Subcutaneous abdominal adipose tissue (tissue), 5 donors: Measurements from ENCODE around the gene THPO.

Experiments used
- H3K27ac ChIP-seq: one replicate; pipeline ENCODE4 v1.7.0; 2013; ENCODE audit warnings: low read depth, mild to moderate bottlenecking, inconsistent platforms, low read length, moderate library complexity
- H3K27me3 ChIP-seq, 5 donors: one replicate each; pipeline ENCODE4 v1.7.0; 2013; ENCODE audit warnings: low read length in 5 of 5, inconsistent platforms in 1 of 5; ENCODE audit not compliant: control insufficient read depth in 5 of 5, insufficient read depth in 4 of 5
- H3K36me3 ChIP-seq, 5 donors: one replicate each; pipeline ENCODE4 v1.7.0; 2013; ENCODE audit warnings: low read length in 5 of 5; ENCODE audit not compliant: control insufficient read depth in 5 of 5, insufficient read depth in 5 of 5
- H3K4me1 ChIP-seq, 5 donors: one replicate each; pipeline ENCODE4 v1.7.0; 2013; ENCODE audit warnings: low read length in 5 of 5, mild to moderate bottlenecking in 3 of 5, moderate library complexity in 1 of 5; ENCODE audit not compliant: control insufficient read depth in 5 of 5, insufficient read depth in 5 of 5
- H3K4me3 ChIP-seq, 5 donors: one replicate each; pipeline ENCODE4 v1.7.0; 2013; ENCODE audit warnings: low read length in 5 of 5, low read depth in 1 of 5
- H3K9ac ChIP-seq, 5 donors: one replicate each; pipeline ENCODE4 v1.7.0; 2013; ENCODE audit warnings: low read length in 5 of 5, mild to moderate bottlenecking in 4 of 5, moderate library complexity in 3 of 5
- H3K9me3 ChIP-seq, 5 donors: one replicate each; pipeline ENCODE4 v1.7.0; 2013; ENCODE audit warnings: low read length in 5 of 5; ENCODE audit not compliant: control insufficient read depth in 5 of 5
- donor health status: healthy.
- donor health status: healthy.
- donor health status: healthy.
- donor health status: healthy.
- donor health status: healthy.

The THPO gene

DNA sequence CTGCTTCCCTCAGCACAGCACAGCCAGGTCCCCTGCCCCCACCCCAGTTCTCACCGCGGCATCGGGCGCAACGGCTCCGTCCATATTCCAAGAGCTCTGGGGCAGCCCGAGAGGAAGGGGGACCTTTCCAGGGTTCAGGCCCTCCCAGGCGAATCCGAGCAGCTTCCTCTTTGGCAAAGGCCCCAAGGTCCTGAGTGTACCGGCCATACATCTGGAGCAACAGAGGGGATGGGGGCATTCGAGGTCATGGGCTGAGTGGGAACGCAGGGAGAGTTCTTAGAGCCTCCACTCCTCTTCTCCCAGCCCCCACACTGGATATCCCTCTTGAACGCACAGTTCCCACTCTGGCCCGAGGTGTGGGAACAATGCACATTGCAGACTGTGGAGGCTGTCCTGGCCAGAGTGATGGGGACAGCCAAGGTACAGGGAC is 19.1 kb downstream of the THPO start:
- H3K36me3 ChIP-seq = peaks cover 0 to 15% (median 12%) of the 10 kb centered on the region in 5 donors
- H3K9ac ChIP-seq = peak overlapping the region in 1 of 5 donors; percentile 8
- no peak overlapping the region for H3K4me3 ChIP-seq
- peaks cover 4 to 37% (median 25%) of the 10 kb centered on the region in 5 donors for H3K4me1 ChIP-seq
- no peaks in the 10 kb centered on the region for H3K27me3 ChIP-seq
- H3K9me3 ChIP-seq = no peaks in the 10 kb centered on the region
- H3K27ac ChIP-seq = no peak overlapping the region

DNA sequence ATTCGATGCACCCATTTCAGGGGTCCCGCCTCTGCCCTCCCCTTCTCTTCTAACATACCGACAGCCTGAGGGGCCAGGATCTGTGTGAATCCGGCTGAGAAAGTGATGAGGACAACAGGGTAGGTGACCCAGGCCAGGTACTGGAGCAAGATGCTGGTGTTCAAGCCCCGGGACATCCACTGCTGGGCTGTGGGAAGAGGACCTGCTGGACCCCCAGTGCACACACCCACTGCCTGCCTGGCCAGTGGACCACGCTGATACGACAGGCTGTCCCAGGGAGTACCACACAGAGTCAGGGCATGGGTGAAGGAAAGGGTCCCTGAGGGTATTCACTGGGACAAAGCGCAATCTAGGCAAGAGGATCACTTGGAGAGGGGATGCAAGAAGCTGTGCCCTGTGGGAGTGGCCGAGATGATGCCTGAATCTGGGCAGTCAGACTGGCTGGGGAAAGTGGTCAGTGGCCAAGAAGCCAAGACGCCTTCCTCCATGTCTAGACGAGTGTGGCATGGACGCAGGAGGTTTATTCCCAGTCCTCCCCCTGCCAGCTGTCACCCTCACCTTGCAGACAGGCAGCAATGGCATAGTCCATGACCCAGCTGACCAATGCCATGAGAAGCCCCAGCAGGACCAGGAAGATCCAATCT is 19.8 kb downstream of the THPO start:
- H3K27ac ChIP-seq = no peak overlapping the region
- no peak overlapping the region for H3K4me3 ChIP-seq
- H3K4me1 ChIP-seq = peaks cover 4 to 30% (median 19%) of the 10 kb centered on the region in 5 donors
- H3K36me3 ChIP-seq = peaks cover 0 to 15% (median 12%) of the 10 kb centered on the region in 5 donors
- no peaks in the 10 kb centered on the region for H3K9me3 ChIP-seq
- H3K27me3 ChIP-seq = no peaks in the 10 kb centered on the region
- no peak overlapping the region for H3K9ac ChIP-seq

DNA sequence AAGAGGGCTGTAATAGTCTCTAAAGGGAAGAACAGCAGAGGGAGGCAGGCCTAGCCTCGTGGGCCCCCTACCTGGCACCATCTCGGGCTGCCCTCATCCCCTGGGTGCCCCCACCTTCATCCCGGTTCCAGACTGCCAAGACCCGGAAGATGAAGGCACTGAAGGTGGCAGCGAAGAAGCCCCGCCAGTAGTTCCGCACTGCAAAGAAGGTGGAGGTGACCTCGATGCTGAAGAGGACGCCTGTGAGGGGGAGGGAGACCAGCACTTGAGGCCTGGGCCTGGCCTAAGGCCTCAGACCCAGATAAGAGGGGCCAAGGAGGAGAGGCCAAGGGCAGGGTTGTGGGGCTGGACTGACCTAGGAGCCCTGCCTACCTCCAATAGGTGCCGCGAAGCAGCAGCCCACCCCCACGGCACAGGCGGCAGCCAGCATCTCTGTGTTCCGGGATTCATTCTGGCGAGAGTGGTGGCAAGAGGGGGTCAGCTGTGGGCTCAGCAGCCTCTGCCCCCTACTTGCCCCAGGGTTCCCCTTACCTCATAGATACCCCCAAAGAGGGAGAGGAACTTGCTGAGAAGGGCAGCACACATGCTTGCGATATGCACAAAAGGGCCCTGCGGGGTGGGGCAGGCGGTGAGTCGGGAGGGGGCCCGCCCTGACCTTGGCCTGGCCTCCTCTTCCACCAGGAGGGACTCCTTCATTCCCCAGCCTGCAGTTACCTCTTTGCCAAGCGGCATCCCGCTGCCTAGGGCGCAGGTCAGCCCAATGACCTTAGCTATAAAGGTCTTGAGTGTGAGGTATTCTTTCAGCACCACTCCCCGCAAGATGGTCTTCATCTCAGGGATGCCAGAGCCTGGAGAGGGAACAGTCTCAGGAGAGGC is 20.5 kb downstream of the THPO start:
- no peak overlapping the region for H3K4me3 ChIP-seq
- H3K36me3 ChIP-seq = peaks cover 0 to 17% (median 15%) of the 10 kb centered on the region in 5 donors
- H3K9ac ChIP-seq = no peak overlapping the region
- H3K27me3 ChIP-seq = no peaks in the 10 kb centered on the region
- H3K27ac ChIP-seq = no peak overlapping the region
- peaks cover 4 to 23% (median 18%) of the 10 kb centered on the region in 5 donors for H3K4me1 ChIP-seq
- H3K9me3 ChIP-seq = no peaks in the 10 kb centered on the region

DNA sequence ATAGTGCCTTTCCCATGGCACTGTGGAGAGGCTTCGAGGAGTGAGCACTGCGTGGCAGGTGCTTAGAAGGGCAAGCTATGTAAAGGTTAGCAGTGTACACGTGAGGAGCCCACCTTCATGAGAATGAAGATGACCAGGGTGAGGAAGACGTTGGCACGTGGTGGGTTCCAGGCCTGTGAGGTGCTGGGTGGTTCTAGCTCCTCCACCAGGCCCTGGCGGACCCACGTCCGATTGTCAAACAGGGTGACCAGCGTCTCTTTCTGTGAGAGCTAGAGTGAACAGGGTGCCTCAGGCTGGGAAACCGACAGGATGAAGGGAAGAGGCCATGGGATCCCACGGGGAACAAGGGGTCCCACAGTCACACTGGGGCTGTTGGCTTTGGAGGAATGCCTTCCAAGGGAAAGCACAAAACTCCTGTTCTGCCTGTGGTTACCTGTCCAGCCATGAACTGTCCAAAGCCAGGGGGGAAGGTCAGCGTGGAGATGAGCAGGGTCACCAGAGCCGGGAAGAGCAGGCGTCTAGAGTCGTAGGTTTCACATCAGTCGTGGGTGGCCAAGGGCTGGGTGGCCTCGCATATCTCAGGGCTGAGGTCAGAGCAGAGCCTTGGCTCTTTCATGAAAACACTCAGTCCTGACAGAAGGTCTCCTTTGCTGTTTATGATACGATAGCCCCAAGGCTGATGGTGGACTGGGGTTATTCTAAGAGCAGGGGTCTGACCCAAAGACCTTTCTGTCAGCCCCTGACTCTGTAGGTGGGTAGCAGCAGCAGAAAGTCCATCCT is 22.6 kb downstream of the THPO start:
- Histone ChIP-seq H3K4me3 (no peak overlapping the region), H3K27ac (no peak overlapping the region), H3K9ac (peak overlapping the region in 1 of 5 donors; percentile 35), H3K36me3 (peaks cover 0 to 17% (median 15%) of the 10 kb centered on the region in 5 donors), H3K27me3 (no peaks in the 10 kb centered on the region), H3K9me3 (no peaks in the 10 kb centered on the region), H3K4me1 (peaks cover 0 to 6% (median under 1%) of the 10 kb centered on the region in 5 donors)

DNA sequence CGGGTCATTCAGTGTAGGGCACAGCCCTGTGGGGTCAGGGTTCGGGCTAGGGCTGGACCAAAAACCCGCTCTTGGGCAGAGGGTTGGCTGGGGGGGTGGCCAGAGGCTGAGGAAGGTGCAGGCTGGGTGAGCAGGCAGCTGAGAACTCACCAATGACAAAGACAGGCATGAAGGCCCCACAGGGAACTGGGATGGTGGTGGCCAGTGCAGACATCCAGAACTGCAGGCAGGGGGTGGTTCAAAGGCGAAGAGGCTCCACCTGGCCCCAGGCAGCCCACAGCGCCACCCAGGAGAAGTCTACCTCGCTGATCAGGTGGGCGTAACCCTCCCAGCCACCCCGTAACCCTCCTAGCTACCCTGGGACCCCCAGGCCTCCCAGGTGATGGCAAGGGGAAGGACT is 23.3 kb downstream of the THPO start:
- no peak overlapping the region for H3K4me3 ChIP-seq
- peaks cover 0 to 2% (median 0%) of the 10 kb centered on the region in 5 donors for H3K4me1 ChIP-seq
- no peaks in the 10 kb centered on the region for H3K27me3 ChIP-seq
- peaks cover 0 to 17% (median 15%) of the 10 kb centered on the region in 5 donors for H3K36me3 ChIP-seq
- H3K9ac ChIP-seq = no peak overlapping the region
- H3K9me3 ChIP-seq = no peaks in the 10 kb centered on the region
- no peak overlapping the region for H3K27ac ChIP-seq

DNA sequence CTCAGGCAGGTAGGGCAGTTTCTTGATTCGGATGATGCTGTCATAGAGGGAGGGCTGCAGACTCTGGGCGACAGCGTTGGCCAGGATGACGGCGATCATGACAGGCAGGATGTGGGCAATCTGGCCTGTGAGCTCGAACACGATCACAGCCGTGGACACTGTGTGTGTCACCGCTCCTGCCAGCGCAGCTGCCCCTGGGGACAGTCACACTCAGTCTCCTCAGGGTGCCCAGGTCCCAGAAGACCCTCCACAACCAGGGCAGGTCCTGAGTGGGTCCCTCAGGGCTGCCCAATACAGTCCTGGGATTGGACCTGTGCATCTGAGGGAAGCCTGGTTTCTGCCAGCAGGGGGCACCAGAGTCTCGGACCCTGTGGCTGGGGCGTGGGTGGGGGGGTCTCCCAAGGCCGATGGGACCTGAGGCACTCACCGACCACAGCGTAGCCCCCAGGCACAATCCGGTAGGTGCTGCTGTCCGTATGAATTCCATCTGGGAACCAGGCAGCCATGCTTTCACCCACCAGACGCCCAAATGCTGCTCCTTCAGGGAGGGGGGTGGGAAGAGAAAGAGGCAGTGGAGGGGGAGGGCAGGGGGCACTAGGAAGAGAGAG is 23.8 kb downstream of the THPO start:
- Histone ChIP-seq H3K36me3 (peaks cover 0 to 17% (median 15%) of the 10 kb centered on the region in 5 donors), H3K9me3 (no peaks in the 10 kb centered on the region), H3K4me1 (peaks cover 0 to 7% (median 0%) of the 10 kb centered on the region in 5 donors), H3K27me3 (no peaks in the 10 kb centered on the region), H3K4me3 (no peak overlapping the region), H3K9ac (no peak overlapping the region), H3K27ac (no peak overlapping the region)

DNA sequence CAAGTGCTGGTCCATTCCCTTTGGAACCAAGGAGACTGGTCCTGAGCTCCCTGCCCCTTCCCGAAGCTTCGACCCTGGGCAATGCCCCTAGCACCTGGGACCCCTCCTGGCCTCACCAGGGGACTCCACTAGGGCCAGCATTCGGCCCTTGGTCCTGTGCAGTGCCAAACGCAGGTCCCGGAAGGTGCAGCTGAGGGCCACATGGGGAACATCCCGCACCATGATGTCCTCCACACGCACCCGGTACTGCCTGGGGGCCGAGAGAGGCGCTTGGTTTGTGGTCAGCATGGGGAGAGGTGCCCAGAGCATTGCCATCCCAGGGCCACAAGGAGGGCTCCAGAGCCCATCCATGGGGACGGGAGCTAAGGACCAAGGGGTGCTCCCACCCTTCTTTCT is 24.5 kb downstream of the THPO start:
- H3K36me3 ChIP-seq = peaks cover 0 to 17% (median 15%) of the 10 kb centered on the region in 5 donors
- H3K9me3 ChIP-seq = no peaks in the 10 kb centered on the region
- H3K4me1 ChIP-seq = peaks cover 0 to 13% (median 4%) of the 10 kb centered on the region in 5 donors
- no peak overlapping the region for H3K4me3 ChIP-seq
- no peak overlapping the region for H3K9ac ChIP-seq
- H3K27ac ChIP-seq = no peak overlapping the region
- no peaks in the 10 kb centered on the region for H3K27me3 ChIP-seq

DNA sequence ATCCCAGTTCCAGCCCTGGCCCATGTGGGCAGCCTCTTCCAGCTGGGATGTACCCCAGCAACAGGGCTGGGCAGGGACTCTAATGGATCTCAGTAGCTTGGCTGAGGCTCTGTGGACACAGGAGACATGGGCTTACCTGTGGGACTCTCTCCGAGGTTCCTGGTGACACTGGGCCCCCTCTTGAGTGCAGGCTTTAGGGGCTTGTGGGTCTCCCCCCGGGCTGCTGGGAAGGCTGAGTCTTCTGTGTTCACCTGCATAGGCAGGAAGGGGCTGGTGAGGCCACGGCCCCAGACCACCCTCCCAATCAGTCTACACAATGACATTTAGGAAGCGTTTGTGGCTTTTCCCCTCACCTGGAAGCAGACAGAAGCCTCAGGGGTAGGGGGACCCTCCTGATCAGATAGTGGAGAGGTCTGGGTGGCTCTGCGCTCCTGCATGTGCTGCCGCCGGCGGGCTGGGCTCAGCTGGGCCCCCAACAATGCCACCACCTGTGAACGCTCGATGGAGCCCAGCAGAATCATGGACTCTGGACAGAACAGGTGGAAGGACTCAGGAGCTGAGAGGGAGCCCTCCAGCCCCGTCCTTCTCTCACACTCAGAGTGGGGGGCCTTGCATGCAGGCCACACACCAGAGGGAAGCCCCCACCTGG is 25.0 kb downstream of the THPO start:
- Histone ChIP-seq H3K27me3 (no peaks in the 10 kb centered on the region), H3K36me3 (peaks cover 0 to 17% (median 10%) of the 10 kb centered on the region in 5 donors), H3K27ac (no peak overlapping the region), H3K9ac (no peak overlapping the region), H3K4me1 (peaks cover 0 to 19% (median 10%) of the 10 kb centered on the region in 5 donors), H3K4me3 (no peak overlapping the region), H3K9me3 (no peaks in the 10 kb centered on the region)

DNA sequence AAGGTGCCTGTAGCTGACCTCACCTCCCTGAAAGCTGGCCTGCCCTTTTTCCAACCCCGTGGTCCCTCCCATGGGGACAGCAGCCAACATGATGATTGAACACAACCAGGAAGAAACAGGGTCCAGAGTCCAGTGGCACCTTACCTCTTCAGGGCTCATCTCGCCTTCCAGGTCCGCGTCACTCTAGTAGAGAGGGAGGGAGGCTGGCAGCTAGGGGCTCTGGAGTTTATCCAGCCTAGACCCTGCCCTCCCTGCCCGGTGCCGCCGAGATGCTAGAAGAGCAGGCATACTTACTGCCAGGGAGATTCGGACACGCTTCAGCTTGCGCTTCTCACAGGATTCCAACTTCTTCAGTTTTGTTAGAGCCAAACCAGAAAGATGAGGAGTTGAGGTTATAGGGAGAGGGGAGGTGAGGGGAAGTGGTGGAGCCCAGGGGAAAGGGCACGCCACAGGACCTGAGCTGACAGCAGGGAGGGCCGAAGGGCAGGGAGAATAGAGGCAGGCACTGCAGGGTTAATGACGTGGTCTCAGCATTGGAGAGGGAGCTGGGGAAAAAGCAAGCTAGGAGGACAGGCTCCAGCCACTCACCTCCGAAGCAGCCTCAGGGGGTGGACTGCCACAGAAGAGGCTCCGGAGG is 25.7 kb downstream of the THPO start:
- H3K27ac ChIP-seq = no peak overlapping the region
- peak overlapping the region in 1 of 5 donors; percentile 20 for H3K9ac ChIP-seq
- H3K9me3 ChIP-seq = no peaks in the 10 kb centered on the region
- H3K36me3 ChIP-seq = peaks cover 0 to 12% (median 8%) of the 10 kb centered on the region in 5 donors
- peaks cover 0 to 26% (median 15%) of the 10 kb centered on the region in 5 donors for H3K4me1 ChIP-seq
- no peak overlapping the region for H3K4me3 ChIP-seq
- H3K27me3 ChIP-seq = no peaks in the 10 kb centered on the region
